NK-92 (cell line): Measurements from ENCODE around the gene ATP8A2.
"Not testable (repeated sequence)": the region's sequence is repeated elsewhere in the genome, so short reads cannot be mapped to it uniquely, and the experiment has no call there.

Experiments
- DNase-seq: peaks from one replicate; lab custom pipeline; 2025; ENCODE audit not compliant: unreplicated experiment; lab: John Stamatoyannopoulos, UW

Gene ATP8A2

DNA sequence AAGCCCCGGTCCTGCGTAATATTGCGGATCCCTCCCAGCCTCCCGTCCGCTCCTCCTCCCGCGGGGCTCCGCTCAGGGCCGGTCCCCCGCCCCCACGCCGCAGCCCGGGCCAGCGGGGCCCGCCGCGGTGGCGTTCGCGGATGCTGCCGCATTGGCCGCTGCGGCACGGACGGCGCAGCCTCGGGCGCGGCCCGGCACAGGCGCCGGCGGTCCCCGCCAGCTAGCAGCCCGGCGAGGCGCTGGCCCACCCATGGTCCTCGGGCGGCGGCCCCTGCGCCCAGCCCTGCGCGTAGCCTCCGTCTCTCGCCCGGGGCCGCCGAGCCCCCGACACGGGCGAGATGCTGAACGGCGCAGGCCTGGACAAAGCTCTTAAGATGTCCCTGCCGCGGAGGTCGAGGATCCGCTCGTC is at the start of gene ATP8A2:
ATP8A2 (plus strand) TSS at position 100 of the 409 bp plus-strand sequence; CDS start at position 339, 239 bp downstream.
- DNase-seq, result no peak

DNA sequence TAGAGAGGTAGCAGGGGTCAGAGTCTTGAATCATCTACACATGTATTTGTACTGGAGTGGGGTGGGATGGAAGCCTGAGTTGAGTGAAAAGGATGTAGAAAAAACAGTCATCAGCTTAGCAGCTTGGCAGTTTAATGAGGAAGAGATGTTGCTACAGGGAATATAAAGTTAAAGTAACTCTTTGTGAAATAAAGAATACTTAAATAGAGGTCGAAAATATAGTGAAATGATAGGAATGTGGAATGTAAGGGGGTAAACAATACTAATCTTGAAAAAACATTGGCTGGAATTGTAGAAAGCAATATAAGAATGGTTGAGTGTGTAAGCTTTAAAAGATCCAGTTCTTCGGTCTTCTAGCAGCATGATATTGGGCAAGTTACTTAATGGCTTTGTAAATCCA is 47.7 kb upstream of the ATP8A2 start:
- no peak for DNase-seq

GRCh38 chr13:25329706-25330105 is 42.1 kb upstream of the ATP8A2 start:
- no peak for DNase-seq

- DNase-seq, result no peak
These were observed 41.2 kb upstream of the ATP8A2 start for GRCh38 chr13:25330541-25330940.

- DNase-seq, result no peak
These were observed 35.9 kb upstream of the ATP8A2 start for GRCh38 chr13:25335856-25336255.

- no peak for DNase-seq
These were observed 26.2 kb upstream of the ATP8A2 start for GRCh38 chr13:25345576-25345975.

DNA sequence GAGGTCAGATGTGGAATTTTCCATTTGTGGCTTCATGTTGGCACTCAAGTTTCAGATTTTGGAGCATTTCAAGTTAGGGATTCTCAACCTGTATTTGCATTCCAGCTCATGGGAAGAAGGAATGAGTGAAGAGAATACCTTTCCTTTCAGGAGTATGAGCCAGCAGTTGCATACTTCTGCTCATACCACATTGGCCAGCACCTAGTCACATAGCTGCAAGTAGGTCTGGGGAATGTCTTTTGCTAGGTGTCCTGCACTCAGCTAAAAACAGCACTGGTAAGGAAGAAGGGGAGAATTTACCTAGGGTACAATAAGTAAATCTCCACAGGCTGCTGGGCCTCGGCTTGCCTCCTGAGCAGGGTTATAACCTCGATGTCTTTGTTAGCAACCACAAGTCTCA is 24.6 kb upstream of the ATP8A2 start:
- no peak for DNase-seq

DNA sequence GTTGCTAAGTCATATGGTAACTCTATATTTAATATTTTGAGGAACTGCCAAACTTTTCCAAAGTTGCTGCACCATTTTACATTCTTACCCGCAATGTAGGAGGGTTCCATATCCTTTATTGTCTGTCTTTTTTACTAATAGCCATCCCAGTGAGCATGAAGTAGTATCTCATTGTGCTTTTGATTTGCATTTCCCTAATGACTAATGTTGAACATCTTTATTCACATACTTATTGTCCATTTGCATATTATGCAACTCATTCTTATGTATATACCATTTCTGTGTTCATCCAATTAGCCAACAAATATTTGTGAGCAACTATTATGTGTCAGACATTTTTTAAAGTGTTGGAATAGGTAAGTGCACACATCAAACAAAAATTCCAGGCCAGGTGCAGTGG is 20.4 kb upstream of the ATP8A2 start:
- no peak for DNase-seq

DNA sequence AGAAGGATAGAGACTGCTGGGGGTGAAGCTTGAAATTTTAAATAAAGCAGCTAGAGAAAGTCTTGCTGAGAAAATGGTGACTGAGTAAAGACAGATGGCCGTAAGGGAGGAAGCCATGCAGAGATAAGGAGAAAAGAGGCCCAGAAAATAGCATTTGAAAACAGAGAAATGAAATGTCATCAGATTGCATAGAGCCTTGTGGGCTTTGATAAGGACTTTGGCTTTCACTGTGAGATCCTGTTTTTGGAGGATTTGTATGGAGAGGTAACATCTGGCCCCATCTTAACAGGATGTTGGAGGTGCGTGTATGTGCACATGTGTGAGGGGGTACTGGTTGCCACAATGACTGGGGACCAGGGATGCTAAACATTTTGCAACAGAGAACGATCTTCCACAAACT is 19.5 kb upstream of the ATP8A2 start:
- DNase-seq, result no peak

DNA sequence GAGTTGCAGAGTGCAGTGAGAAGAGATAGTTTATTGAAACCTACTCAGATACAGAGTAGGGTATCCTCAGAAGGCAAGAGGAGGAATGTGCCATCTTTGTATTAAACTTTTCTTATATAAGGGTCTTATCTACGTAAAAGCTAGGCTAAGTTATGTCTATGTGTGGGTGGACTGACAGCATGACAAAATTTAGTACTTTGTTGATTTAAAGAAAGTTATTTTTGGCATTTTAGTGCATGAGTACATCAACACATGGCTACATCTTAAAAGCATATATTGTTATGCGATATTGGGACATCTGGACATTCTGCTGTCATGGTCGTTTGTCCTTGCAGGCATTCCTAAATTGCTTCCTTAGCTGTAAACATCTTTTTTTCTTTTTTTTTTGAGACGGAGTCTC is 19.0 kb upstream of the ATP8A2 start:
- no peak for DNase-seq

- DNase-seq, result no peak
These were observed 18.4 kb upstream of the ATP8A2 start for GRCh38 chr13:25353344-25353743.

DNA sequence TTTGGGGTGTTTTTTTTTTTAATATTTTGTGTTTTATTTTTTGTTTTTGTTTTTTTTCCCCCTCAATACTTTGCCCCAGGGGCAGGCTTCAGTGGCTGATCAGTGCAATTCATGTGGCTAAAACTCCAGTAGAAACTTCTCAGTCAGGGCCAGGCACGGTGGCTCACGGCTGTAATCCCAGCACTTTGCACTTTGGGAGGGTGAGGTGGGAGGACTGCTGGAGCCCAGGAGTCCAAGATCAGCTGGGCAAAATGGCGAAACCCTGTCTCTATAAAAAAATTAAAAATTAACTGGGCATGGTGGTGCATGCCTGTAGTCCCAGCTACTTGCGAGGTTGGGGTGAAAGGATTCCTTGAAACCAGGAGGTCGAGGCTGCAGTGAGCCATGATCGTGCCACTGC is 17.4 kb upstream of the ATP8A2 start:
- DNase-seq, result no peak

- DNase-seq, result not testable (repeated sequence)
These were observed 11.3 kb upstream of the ATP8A2 start for GRCh38 chr13:25360443-25360842.

DNA sequence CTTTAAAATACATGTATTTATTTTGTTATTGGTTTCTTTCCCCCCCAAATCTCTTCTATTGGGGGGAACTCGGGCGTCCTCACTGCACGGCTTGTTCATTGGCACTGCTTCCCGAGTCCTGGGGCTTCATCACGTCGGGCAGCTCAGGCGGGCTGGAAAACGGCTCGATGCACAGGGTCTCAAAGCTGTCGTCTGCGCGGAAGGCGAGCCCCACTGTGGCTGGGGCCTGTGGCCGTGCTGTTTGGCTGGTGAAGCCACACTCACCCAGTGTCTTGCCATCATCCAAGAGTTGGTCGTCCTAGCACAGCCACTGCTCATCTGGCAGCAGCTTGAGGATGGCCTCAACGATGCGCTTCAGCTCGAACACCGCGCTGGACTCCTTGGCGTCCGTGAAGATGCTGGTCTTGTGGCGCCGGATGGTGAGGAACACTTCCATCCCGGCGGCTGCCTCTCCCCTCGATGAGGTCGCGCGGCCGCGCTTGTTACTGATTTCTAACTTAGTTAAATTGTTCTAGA is 6.0 kb upstream of the ATP8A2 start:
- no peak for DNase-seq

DNA sequence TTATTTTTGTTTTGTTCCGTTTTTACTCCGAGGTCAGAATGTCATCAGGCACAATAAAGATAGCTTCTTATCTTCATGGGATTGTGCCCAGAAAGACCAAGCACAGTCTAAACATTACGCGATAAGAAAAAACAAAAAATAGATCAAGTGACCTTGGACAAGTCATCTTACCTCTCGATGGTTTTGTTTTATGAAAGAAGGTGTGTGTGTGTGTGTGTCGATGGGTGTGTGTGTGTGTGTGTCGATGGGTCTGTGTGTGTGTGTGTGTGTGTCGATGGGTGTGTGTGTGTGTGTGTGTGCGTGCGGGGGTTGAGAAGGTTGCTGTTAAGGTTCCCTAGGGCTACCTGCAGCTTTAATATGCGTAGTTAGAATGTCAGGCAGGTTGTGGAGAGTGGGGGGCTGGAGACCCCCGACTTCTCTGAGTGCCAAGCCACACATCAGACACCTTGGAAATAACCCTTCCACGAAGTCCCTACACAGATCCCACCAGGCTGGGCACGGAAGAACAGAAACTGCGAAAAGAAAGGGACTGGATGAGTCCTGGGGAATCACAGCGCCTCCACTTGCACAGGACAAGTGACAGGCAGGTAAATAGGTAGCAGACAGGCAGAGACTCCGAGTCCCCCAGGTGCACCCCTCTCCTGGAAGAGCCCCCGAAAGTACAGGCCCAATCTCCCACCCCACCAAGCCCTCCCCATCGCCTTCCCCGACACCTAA is 458 bp upstream of the ATP8A2 start:
- no peak for DNase-seq

DNA sequence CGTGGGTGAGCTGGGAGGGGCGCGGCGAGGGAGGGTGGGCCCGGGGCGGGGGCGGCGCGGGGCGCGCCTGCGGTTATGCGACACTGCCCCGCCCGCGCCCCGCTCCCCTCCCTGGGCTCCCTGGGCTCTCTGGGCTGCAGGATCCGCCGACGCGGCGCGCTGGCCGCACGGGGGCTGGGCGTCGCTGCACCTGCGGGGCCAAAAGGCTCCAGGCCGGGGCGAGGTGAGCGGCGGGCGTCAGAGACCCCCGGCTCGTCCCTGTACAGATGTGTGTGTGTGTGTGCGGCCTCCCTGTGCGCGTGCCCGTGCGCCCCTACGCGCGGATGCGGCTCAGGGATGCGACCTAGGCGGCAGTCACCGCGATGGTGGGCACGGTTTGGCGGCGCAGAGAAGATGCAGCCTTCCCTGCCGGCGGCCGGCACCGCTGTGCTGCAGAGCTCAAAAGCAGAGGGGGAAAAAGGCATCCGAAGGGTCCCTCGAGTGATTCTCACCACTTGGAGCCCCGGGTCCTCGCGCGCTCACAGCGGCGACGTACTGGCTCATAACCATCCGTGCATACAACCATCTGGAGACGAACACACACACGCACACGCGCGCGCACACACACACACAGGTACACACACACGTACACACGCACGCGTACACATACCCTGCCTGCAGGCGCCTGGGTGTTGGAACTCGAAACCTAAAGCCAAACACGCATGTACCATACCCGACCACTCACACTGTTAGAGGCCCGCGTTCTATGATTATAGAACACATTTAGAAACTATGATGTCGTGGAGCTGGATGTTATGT is 709 bp downstream of the ATP8A2 start:
- no peak for DNase-seq

GRCh38 chr13:25375727-25376358 is 4.1 kb downstream of the ATP8A2 start:
- DNase-seq, result no peak

- DNase-seq, result no peak
These were observed 5.6 kb downstream of the ATP8A2 start for GRCh38 chr13:25377244-25377962.

- DNase-seq, result no peak
These were observed 6.8 kb downstream of the ATP8A2 start for GRCh38 chr13:25378528-25378927.

DNA sequence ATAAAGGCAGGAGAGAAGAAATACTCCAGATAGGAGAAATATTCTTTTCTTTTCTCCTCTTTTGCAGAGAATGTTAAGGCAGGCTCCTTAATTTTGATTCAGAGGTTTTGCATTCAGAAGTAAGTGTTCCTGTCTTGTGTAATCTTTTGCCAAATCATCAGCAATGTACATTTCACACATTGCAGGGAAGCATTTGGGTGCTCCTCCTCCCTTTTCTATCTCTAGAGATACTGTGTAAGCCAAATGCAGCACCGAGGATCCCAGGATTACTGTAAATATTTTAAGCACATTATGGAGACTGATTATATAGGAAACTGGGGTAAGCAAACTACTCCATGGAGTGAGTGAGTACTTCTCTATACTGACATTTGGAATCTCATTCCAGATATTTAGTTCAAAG is 7.2 kb downstream of the ATP8A2 start:
- DNase-seq, result no peak

DNA sequence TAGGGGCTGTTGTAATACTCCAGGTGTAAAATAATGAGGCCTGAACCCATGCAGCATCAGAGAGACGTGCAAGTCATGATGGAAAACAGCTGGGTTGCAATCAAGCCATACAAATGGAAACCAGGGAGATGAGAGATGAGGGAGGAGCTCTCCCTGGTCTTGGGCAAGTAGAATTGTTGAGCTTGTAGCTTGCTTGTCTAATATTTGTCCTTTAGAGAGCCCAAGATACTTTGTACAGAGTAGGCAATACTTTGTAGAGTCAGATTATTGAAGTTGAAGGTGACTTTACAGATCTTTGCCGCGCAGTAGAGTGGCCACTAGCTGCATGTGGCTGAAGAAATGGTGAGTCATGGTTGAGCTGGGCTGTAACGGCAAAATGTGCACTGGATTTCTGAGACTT is 8.3 kb downstream of the ATP8A2 start:
- DNase-seq, result no peak
